NCI-H146 treated with DMSO at 0.1 percent for 48 hours (cell line): ENCODE data around the gene APIP.

Source experiments
- DNase-seq: peaks from one replicate; lab custom pipeline; 2025; ENCODE audit not compliant: unreplicated experiment; lab: John Stamatoyannopoulos, UW

Gene APIP, protein sequence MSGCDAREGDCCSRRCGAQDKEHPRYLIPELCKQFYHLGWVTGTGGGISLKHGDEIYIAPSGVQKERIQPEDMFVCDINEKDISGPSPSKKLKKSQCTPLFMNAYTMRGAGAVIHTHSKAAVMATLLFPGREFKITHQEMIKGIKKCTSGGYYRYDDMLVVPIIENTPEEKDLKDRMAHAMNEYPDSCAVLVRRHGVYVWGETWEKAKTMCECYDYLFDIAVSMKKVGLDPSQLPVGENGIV

DNA sequence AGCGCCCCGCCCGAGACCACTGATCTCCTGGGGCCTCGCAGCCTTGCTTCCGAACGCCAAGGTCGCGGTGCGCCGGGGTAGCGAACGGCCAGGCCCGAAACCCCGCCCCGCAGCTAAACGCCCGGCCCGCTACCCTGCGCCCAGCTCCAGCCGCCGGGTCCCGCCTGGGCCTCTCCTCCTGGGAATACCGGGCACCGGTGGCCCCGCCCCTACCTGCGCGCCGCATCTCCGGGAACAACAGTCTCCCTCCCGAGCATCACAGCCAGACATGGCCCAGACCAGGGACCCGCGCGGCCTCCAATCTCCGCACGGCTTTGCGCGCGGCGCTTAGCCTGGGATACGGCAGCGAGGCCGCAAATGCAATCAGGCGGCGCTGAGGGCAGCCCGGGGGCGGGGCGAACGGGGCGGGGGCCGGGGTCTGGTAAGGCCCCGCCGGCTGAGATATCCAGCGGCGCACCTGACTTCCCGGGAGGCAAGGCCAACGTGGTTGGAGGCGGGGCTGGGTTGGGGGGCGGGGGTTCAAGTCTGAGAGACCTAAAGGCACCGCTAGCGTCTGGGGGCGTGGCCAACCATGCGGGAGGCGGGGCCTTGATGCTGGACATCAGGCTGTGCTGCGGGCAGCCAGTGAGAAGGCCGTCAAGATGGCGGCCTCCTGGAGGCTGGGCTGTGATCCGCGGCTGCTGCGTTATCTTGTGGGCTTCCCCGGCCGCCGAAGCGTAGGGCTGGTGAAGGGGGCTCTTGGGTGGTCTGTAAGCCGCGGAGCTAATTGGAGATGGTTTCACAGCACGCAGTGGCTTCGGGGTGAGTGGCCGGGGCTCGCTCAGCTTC is at the start of gene APIP, which contains the start of gene PDHX:
Gene APIP (minus strand): TSS at position 365 of the 828 bp plus-strand sequence. CDS start 95 bp downstream, at position 270.
Gene PDHX (plus strand): TSS at position 604 of the 828 bp plus-strand sequence. CDS start 38 bp downstream, at position 642.
- peak; percentile 83 for DNase-seq

DNA sequence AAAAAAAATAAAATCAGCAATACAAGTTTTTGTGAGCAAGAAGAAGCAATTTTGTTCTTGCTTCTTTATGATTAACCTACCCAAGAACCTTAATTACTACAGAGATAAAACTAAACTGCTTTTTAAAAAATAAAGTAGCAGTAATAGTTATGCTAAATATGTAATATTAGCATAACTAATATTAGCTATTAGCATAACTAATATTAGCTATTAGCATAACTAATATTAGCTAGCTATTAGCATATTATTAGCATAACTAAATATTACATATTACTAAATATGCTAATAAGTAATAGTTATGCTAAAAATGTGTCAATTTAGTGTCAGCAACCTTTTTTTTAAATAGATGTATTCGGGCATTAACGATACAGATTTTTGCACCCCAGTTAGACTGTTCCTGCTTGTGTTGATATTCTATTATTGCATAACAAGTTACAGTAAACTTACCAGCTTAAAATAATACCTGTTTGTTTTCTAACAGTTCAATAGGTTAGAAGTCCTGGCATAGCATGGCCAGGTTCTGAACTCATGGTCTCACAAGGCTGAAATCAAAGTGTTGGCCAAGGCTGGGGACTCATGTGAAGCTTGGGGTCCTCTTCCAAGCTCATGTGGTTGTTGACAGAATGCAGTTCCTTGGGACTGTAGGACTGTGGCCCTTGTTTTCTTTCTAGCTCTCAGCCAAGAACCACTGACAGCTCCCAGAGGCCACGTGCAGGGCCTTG is 48.6 kb upstream of the APIP start:
- DNase-seq, result no peak

DNA sequence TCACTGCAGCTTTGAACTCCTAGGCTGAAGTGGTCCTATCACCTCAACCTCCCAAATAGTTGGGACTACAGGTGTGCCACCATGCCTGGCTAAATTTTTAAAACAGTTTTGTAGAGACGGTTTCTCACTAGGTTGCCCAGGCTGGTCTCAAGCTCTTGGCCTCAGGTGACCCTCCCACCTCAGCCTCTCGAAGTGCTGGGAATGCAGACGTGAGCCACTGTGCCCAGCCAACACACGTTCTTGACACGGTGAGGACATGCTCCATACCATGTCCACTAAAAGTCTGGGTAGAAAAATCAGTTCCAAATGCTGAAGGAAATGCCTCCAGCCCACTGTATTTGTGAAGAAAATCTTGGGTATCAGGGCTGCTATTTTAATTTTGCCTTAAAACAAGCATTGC is 47.2 kb upstream of the APIP start:
- no peak for DNase-seq

- no peak for DNase-seq
These were observed 45.9 kb upstream of the APIP start for GRCh38 chr11:34962034-34962433.

DNA sequence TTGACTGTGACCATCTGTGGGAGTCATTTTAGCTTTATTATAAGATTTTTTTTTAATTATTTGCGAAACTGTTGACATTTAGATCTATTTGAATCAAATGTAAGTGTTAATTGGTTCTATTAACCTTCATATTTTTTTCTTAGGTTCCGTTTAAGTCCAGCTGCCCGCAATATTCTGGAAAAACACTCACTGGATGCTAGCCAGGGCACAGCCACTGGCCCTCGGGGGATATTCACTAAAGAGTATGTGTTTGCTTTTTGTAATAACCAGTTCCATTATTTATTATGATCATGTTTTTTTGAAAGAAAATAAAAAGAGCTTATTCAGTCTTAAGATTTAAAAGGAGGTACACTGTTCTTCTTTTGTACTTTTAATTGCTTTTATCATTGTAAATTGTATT is 44.1 kb upstream of the APIP start:
- peak; percentile 74 for DNase-seq

GRCh38 chr11:34959770-34960169 is 43.6 kb upstream of the APIP start:
- DNase-seq, result no peak

DNA sequence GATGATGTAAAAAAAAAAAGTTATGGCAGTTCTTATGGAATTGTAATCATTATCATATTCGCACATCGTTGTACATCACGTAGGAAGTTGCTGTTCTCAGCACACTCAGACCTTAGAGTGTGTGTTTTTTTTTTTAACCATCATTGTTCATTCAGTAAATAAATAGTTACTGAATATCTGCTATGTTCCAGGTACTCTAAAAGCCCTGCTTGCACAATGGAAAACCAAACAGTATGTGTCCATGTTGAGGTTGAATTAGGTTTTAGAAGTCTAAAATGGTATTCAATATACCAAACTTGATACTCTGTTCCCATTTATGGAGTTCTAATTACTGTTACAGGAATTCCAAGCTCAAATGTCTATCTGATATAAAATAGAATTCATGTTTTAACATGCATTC is 41.4 kb upstream of the APIP start:
- DNase-seq, result no peak

- DNase-seq, result no peak
These were observed 41.0 kb upstream of the APIP start for GRCh38 chr11:34957206-34957605.

GRCh38 chr11:34953955-34954354 is 37.8 kb upstream of the APIP start:
- DNase-seq, result no peak

- DNase-seq, result no peak
These were observed 32.5 kb upstream of the APIP start for GRCh38 chr11:34948696-34949095.

DNA sequence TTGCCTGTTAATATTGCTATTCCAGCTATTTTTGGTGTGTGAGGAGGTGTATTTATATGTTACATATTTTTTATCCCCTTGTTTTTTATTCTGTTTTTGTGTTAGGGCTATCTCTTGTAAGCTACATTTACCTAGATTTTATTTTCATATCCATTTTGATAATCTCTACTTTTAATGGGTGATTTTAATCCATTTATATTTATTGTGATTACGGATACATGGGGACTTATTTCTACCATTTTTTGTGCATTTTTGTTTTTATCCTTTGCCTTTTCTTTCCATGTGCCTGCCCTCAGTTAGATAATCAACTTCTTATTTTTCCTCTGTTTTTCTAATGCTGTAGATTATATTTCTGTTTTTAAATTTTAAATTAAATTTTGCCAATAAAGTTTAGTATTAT is 28.5 kb upstream of the APIP start:
- DNase-seq, result no peak

DNA sequence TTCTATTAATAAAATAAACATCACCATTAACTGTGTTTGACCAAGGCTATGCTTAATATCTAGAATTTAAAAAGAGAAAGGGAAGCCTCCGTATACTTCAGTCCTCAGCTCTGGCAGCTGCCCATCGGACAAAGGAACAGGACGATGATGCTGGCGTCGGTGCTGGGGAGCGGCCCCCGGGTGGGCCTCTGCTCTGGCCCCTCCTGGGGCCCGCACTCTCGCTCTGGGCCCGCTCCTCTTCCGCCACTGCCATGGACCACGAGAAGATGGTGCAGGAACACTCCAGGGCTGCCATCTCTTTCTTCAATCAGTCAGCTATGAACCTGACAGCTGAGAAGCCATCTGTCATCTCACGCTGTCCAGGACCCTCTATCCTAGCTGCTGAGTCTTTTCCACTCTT is 25.5 kb upstream of the APIP start:
- no peak for DNase-seq

DNA sequence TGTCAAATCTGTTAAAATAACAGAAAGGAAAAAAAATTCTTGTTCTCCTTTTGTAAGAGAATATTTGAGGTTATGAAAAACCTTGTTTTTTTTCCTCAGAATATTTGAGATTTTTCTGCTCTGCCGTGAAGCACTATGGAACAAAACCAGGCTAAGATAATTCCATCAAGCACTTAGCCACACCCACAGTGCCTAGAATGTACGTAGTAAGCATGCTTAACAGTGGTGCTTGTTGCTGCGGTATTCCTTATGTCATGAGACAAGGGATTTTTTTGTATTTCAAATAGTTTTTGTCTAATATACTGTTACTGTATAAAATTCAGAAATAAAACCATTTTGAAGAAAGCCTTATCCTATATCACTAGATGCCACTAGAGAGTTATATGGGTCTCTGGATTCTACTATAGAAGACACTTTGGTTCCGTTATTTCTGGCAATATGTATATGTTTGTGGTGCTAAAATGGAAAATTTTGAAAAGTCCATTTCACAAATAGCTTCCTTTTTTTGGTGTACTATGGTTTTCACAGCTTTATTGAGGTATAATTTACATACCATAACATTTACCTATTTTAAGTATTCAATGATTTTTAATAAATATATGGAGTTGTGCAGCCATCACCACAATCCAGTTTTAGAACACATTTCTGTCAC is 24.0 kb upstream of the APIP start:
- DNase-seq, result no peak

- DNase-seq, result no peak
These were observed 22.4 kb upstream of the APIP start for GRCh38 chr11:34938611-34939010.

DNA sequence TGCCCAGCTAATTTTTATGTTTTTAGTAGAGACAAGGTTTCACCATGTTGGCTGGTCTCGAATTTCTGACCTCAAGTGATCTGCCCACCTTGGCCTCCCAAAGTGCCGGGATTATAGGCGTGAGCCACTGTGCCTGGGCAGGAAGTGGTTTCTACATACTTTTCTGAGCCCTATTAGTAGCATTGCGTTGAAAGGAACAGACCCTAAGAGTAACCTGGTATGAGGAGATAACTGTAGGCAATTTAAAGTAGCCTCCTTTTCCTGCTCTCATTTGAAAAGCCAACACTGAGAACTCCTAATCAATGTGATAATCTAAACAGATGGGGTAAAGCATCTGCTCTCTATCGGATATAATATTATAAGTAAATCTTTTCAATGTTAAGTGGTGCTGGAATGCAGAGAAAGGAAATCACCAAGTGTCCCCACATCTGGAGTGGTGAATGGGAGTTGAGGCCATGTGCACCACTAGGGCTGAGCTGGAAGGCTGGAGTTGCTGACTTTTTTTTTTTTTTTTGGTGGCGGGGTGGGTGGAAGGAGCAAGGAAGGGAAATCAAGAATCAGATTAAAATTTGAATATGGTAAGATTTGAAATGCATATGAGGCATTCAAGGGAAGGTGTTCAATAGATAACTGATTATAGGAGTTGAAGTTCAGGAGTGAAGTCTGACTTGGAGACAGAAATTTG is 20.9 kb upstream of the APIP start:
- DNase-seq, result no peak

DNA sequence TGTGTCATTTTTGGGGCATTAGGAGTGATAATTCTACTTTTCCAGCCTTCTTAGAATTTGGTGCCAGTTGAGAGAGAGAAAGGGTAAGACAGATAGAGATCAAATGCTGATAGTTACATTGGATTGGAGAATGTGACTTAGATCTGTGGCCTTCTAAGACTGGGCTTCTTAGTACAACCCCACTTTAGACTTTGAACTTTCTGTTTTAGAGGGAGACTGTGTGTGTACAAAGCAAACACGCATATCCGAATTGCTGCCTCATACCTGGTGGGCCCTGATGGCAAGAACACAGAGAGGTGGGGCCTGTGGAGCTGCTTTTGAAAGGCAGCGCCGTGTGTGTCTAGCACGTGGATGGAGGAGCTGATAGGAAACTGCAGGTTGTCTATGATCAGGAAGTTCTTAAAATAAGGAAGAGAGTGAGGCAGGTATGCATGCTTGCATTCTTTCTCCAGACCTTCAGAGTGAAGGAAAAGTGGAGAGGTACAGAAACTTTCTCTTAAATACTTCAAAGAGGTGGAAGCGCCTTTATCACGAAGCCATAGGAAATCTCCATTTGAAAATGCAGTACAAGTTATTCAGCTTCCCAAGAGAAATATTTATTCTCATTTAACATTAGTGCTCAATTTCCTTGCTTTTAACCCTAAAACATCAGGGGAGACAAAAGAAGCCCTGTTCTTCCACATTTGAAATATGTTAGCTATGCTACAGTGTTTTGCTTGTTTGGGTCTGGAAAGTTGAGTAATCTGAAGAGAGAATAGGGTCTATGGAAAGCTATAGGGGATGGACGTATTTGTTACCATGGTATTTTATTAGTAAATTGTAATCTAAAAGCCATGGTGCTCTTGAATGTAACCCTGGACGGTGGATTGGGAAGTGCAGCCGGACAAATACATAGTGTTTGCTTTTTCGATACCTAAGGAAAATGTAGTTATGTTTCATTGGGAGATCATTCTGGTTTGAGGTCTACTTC is 13.9 kb upstream of the APIP start:
- no peak for DNase-seq

DNA sequence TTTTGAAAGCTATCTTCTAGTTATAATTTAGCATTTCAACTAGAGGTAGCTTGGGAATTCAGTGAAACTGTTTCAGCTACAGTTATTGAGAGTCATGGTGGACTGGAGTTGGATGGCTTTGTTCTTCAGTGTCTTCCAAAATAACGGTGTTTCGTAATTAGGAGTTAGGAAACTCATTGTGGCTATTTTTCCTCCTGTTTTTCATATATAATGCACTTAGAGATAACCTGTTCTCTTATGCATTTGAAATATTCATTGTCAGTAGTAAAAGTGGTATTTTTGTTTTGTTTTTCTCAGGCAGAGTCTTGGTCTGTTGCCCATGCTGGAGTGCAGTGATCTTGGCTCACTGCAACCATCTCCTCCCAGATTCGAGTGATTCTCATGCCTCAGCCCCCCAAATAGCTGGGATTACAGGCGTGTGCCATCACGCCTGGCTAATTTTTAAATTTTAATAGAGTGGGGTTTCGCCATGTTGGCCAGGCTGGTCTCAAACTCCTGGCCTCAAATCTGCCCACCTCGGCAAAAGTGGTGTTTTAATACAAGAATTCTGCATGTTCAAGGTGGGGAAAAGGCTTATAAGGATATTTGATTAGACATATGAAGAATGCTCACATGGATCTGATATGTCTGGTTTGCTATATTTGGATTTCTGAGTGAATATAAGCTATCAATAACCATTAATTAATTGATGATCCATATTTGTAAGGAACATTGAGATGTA is 12.9 kb upstream of the APIP start:
- DNase-seq, result no peak

DNA sequence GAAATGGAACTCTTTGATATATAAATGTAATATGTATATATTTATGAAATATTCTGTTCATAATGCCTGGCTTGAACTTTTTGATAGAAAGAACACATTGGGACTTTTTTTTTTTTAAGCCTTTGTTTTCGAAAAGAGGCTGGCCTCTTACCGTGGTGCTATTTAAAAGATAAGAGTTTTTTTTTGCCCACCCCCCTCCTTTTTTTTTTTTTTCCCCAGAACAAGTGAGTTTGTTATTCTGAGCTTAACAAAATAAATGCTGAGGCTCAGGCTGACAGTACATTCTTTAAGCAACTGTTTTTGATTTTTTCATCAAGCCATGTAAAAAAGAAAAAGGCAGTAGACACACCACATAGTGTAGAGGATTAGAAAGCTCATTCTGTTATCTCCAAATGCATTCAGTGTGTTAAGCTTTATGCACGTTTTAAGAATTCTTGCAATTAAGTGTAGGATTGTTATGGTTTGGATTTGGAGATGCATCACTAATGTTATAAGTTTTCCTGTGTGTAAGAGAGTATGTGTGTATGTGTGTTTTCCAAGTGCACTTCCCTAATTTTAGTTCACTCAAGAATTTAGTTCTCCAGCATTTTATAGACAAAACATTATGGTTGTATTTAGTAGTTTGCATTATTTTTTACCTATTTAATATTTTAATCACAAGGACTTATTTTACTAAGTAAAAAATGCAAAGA is 12.2 kb upstream of the APIP start:
- no peak for DNase-seq

DNA sequence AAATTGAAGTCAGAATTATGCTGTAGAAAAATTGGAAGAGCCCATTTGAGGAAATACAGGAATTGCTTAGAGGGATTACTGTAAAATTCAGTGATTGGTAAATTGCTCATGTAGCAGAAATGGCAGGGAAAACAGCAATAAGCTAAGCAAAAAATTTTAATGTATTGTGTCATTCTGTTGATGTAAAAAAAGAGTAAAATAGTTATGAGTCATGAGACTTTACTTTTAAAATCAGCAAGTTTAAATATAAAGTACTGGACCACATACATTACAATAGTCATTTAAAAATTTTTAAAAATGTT is 10.6 kb upstream of the APIP start:
- DNase-seq, result no peak
